IPS-11a (cell line): ENCODE results near the gene MNX1.

Source experiments
- H3K4me3 ChIP-seq: one replicate; pipeline ENCODE4 v1.5.1; 2013; ENCODE audit warnings: low read depth, low read length, control low read depth

MNX1 gene

GRCh38 chr7:157033483-157034473, 23.3 kb upstream of the MNX1 start:
- no peak overlapping the region for H3K4me3 ChIP-seq

GRCh38 chr7:157032644-157033482, 22.4 kb upstream of the MNX1 start:
- H3K4me3 ChIP-seq = no peak overlapping the region

- H3K4me3 ChIP-seq = no peak overlapping the region
Measured at GRCh38 chr7:157032128-157032527, 21.7 kb upstream of the MNX1 start.

GRCh38 chr7:157028199-157028903, 17.9 kb upstream of the MNX1 start:
- no peak overlapping the region for H3K4me3 ChIP-seq

- H3K4me3 ChIP-seq = no peak overlapping the region
Measured at GRCh38 chr7:157027568-157028198, 17.2 kb upstream of the MNX1 start.

- H3K4me3 ChIP-seq = no peak overlapping the region
Measured at GRCh38 chr7:157024716-157025115, 14.3 kb upstream of the MNX1 start.

GRCh38 chr7:157023589-157023905, 13.1 kb upstream of the MNX1 start:
- H3K4me3 ChIP-seq = no peak overlapping the region

- H3K4me3 ChIP-seq = no peak overlapping the region
Measured at GRCh38 chr7:157022681-157023588, 12.5 kb upstream of the MNX1 start.

GRCh38 chr7:157021871-157022680, 11.6 kb upstream of the MNX1 start:
- no peak overlapping the region for H3K4me3 ChIP-seq

GRCh38 chr7:157021071-157021870, 10.8 kb upstream of the MNX1 start:
- H3K4me3 ChIP-seq = no peak overlapping the region

- no peak overlapping the region for H3K4me3 ChIP-seq
Measured at GRCh38 chr7:157020514-157021070, 10.1 kb upstream of the MNX1 start.

GRCh38 chr7:157019718-157020451, 9.4 kb upstream of the MNX1 start:
- no peak overlapping the region for H3K4me3 ChIP-seq

GRCh38 chr7:157018997-157019608, 8.6 kb upstream of the MNX1 start:
- no peak overlapping the region for H3K4me3 ChIP-seq

- H3K4me3 ChIP-seq = no peak overlapping the region
Measured at GRCh38 chr7:157018328-157018996, 8.0 kb upstream of the MNX1 start.

- H3K4me3 ChIP-seq = no peak overlapping the region
Measured at GRCh38 chr7:157017603-157018327, 7.3 kb upstream of the MNX1 start.

GRCh38 chr7:157017149-157017548, 6.7 kb upstream of the MNX1 start:
- H3K4me3 ChIP-seq = no peak overlapping the region
